ENCODE results near the gene KLHL26. TPM values are rescaled to one million over a fixed set of nuclear protein-coding genes. Genes with fewer than 3 reads are reported as not detected.

The KLHL26 gene
- total RNA-seq, 1 experiment from 2014 or later = 10.7 TPM

DNA sequence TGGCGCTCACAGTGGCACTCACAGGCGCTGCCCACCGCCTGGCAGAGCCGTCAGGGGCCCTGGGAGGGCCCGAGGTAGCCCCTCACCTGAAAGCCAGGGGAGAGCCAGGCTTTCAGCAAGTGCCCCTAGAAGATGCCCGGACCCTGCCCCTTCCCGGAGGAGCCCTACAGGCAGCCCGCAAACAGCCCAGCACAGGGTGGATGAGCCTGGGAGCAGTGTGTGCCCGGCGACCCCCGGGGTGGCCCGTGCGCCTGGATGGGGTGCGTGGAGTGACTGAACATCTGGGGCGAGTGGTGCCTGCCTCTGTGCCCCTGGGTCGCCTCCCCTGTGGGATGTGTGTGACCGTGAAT lies 31.7 kb upstream of the KLHL26 start:
- no peak overlapping the region for H2BK15ac ChIP-seq (ENCODE audit: low read depth, low read length)
- H3K36me3 Mint-ChIP-seq (ENCODE audit: insufficient read depth in 1 of 3, low read depth in 3 of 3) = peaks cover 0 to 6% (median 0%) of the 10 kb centered on the region in 3 experiments; a peak in 2 of 7 replicates
- H3K9me3 ChIP-seq (ENCODE audit: control insufficient read depth, low read depth, low read length) = no peaks in the 10 kb centered on the region
- no CpG with 5 or more reads among the region's 17 CpGs for WGBS (ENCODE audit: extremely low coverage, insufficient read length, low lambda C conversion rate)
- no peak overlapping the region for H2BK5ac ChIP-seq (ENCODE audit: insufficient read length, low read length)
- H2BK12ac ChIP-seq (ENCODE audit: insufficient read length, low read depth, low read length) = no peak overlapping the region
- no peak for DNase-seq
- no peak overlapping the region for H2AFZ ChIP-seq (ENCODE audit: low read length)
- no peak overlapping the region for H2BK120ac ChIP-seq (ENCODE audit: low read depth, low read length, poor library complexity, severe bottlenecking)
- peaks cover 86% of the 10 kb centered on the region for H3K27me3 Mint-ChIP-seq (ENCODE audit: low read depth)
- H3K4me3 Mint-ChIP-seq = peak overlapping the region; percentile 64 to 75
- H3K9ac ChIP-seq (ENCODE audit: extremely low read depth, insufficient read length, low read length) = no peak overlapping the region
- peaks cover 64% of the 10 kb centered on the region for H3K27me3 ChIP-seq (ENCODE audit: insufficient read depth, low read length)
- no peak overlapping the region for H4K8ac ChIP-seq (replicated peaks; ENCODE audit: insufficient read length, low read depth, low read length)
- H3K4me2 ChIP-seq (ENCODE audit: insufficient read depth, insufficient read length, low read length) = peak overlapping the region; percentile 1
- no peak overlapping the region for H3T11ph ChIP-seq (ENCODE audit: low read length)
- no peaks in the 10 kb centered on the region for H3K79me1 ChIP-seq (ENCODE audit: insufficient read depth, low read depth, low read length, poor library complexity, severe bottlenecking)
- H3K56ac ChIP-seq (ENCODE audit: insufficient read length, low read depth, low read length) = no peak overlapping the region
- H3K9me3 Mint-ChIP-seq = no peaks in the 10 kb centered on the region; a peak in 1 of 5 replicates
- H4K91ac ChIP-seq (ENCODE audit: insufficient read length, low read depth, low read length) = no peak overlapping the region
- TF ChIP-seq, protein P1, sequence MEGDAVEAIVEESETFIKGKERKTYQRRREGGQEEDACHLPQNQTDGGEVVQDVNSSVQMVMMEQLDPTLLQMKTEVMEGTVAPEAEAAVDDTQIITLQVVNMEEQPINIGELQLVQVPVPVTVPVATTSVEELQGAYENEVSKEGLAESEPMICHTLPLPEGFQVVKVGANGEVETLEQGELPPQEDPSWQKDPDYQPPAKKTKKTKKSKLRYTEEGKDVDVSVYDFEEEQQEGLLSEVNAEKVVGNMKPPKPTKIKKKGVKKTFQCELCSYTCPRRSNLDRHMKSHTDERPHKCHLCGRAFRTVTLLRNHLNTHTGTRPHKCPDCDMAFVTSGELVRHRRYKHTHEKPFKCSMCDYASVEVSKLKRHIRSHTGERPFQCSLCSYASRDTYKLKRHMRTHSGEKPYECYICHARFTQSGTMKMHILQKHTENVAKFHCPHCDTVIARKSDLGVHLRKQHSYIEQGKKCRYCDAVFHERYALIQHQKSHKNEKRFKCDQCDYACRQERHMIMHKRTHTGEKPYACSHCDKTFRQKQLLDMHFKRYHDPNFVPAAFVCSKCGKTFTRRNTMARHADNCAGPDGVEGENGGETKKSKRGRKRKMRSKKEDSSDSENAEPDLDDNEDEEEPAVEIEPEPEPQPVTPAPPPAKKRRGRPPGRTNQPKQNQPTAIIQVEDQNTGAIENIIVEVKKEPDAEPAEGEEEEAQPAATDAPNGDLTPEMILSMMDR (conservative IDR thresholded peaks at IDR 0.05) = no peak
- no peak overlapping the region for H3K23ac ChIP-seq (ENCODE audit: insufficient read length, low read depth, low read length)
- H3K14ac ChIP-seq (ENCODE audit: insufficient read depth, low read length) = no peak overlapping the region
- H3K27ac ChIP-seq (ENCODE audit: insufficient read length, low read depth, low read length) = no peak overlapping the region
- no peak overlapping the region for H2AK5ac ChIP-seq (ENCODE audit: insufficient read length, low read length)
- peaks cover 9% of the 10 kb centered on the region for H3K4me1 ChIP-seq (ENCODE audit: insufficient read depth, low read length)
- H3K18ac ChIP-seq (ENCODE audit: insufficient read length, low read depth, low read length) = no peak overlapping the region
- H4K20me1 ChIP-seq (ENCODE audit: control insufficient read depth, insufficient read depth, insufficient read length) = no peaks in the 10 kb centered on the region
- no peak overlapping the region for H4K5ac ChIP-seq (ENCODE audit: insufficient read length, low read depth, low read length)
- H2BK20ac ChIP-seq (ENCODE audit: low read depth, low read length, poor library complexity, severe bottlenecking) = no peak overlapping the region
- H3K4ac ChIP-seq (ENCODE audit: low read depth, low read length) = no peak overlapping the region
- H3K27ac Mint-ChIP-seq = peak overlapping the region in 2 of 3 experiments; percentile 26 to 40; a peak in 2 of 7 replicates
- H3K4me1 Mint-ChIP-seq = peaks cover 31 to 43% of the 10 kb centered on the region in 2 experiments
- peaks cover 3% of the 10 kb centered on the region for H3K23me2 ChIP-seq (ENCODE audit: insufficient read length, low read depth, low read length, poor library complexity, severe bottlenecking)
- H3K79me2 ChIP-seq (ENCODE audit: insufficient read depth, low read length) = no peaks in the 10 kb centered on the region

Measured in H9 (cell line).